Osteoblast (primary cell): ENCODE measurements around the gene FLNC. TPM values are rescaled to one million over a fixed set of nuclear protein-coding genes. Genes with fewer than 3 reads are reported as not detected.

ENCODE experiments used
- DNase-seq: peaks from one replicate; pipeline ENCODE4 v3.0.0; 2011; ENCODE audit warnings: low spot score, mixed read lengths; ENCODE audit not compliant: insufficient read length; ENCODE audit errors: missing footprints
- H2AFZ ChIP-seq: 2 replicates; pipeline ENCODE4 v1.6.0; 2011; ENCODE audit warnings: mild to moderate bottlenecking, low read length
- H3K27ac ChIP-seq: 2 replicates; pipeline ENCODE4 v1.5.1; 2011; ENCODE audit warnings: mild to moderate bottlenecking, low read depth, low read length, moderate library complexity
- H3K27me3 ChIP-seq: 2 replicates; pipeline ENCODE4 v1.6.0; 2012; ENCODE audit warnings: mild to moderate bottlenecking, control low read depth, inconsistent platforms, low read length, moderate library complexity; ENCODE audit not compliant: insufficient read depth
- H3K36me3 ChIP-seq: 2 replicates; pipeline ENCODE4 v1.5.1; 2011; ENCODE audit warnings: mild to moderate bottlenecking, low read length, control low read depth, moderate library complexity; ENCODE audit not compliant: insufficient read depth
- H3K4me1 ChIP-seq: 2 replicates; pipeline ENCODE4 v1.5.1; 2011; ENCODE audit warnings: mild to moderate bottlenecking, low read length, control low read depth, moderate library complexity; ENCODE audit not compliant: insufficient read depth
- H3K4me2 ChIP-seq: 2 replicates; pipeline ENCODE4 v1.6.0; 2011; ENCODE audit warnings: mild to moderate bottlenecking, low read length; ENCODE audit not compliant: insufficient read depth
- H3K4me3 ChIP-seq: fragments of 200-600 bp; sonication (generic); 3 replicates; pipeline ENCODE4 v1.5.1; 2012; ENCODE audit warnings: mild to moderate bottlenecking, low read length, inconsistent platforms; ENCODE audit not compliant: insufficient read depth
- H3K79me2 ChIP-seq: 2 replicates; pipeline ENCODE4 v1.6.0; 2012; ENCODE audit warnings: mild to moderate bottlenecking, low read length, control low read depth, inconsistent platforms; ENCODE audit not compliant: insufficient read depth
- H3K9me3 ChIP-seq: 2 replicates; pipeline ENCODE4 v1.5.1; 2011; ENCODE audit warnings: low read depth, low read length, control low read depth
- H4K20me1 ChIP-seq: 2 replicates; pipeline ENCODE4 v1.6.0; 2012; ENCODE audit warnings: mild to moderate bottlenecking, low read length, control low read depth; ENCODE audit not compliant: insufficient read depth
- total RNA-seq: library from RNA; depleted of rRNA; stranded (reverse); fragments of >200 nt; gene quantifications from 2 replicates; pipeline ENCODE4 v1.2.3, GENCODE V29; 2012
- TF ChIP-seq, protein P1 (sequence below): IDR thresholded peaks from 2 replicates; pipeline ENCODE4 v1.5.1; 2011; ENCODE audit warnings: mild to moderate bottlenecking, low read depth, low read length, moderate library complexity; ENCODE audit errors: extremely low read depth

Gene FLNC
- total RNA-seq, 1 donor = 130 TPM

DNA sequence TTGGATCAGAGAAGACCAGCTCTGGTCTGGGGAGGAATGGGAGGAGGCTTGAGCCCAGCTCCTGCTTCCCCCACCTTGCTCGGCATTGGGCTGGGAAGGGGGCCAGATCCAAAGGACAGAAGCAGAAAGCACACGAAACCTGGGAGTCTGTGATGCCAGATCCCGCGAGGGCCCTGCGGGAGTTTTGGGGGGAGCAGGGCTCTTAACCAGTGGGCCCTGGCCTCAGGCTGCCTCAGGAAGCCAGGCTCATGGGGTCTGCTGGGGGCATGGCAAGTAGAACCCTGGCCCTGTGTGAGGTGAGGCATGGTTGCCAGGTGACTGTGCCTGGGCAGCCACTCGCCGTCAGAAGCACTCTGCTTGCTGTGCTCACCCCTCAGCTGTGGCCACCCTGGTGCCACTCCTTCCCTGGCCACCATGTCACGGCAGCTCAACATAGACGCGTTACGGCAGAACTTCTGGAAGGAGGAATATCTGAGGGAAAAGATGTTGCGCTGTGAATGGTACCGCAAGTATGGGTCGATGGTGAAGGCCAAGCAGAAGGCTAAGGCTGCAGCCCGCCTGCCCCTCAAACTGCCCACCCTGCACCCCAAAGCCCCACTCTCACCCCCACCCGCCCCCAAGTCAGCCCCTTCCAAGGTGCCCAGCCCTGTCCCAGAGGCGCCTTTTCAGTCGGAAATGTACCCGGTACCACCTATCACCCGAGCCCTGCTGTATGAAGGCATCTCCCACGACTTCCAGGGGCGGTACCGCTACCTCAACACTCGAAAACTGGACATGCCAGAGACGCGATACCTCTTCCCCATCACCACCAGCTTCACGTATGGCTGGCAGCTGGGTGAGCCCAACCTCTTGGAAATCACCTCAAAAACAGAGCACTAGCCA lies 36.0 kb downstream of the FLNC start:
- peaks cover 35% of the 10 kb centered on the region for H4K20me1 ChIP-seq
- no peak overlapping the region for H2AFZ ChIP-seq
- H3K27ac ChIP-seq = no peak overlapping the region

DNA sequence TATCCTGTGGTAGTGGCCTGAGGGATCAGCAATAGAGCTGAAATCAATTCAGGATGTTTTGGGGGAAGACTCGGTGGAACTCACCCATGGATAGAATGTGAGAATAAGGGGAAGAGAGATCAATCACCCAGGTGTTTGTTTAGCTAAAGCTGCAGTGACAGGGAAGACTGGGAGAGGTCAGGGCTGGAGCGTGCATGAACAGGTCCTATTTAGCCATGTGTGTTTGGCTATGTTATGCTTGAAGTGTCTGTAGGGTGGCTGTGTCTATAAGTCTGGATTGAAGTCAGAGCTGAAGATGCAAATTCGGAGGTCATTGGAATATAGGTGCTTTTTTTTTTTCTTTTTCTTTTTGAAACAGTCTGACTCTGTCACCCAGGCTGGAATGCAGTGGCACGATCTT lies 37.0 kb downstream of the FLNC start:
- H3K9me3 ChIP-seq = no peaks in the 10 kb centered on the region
- no peak for DNase-seq
- H2AFZ ChIP-seq = no peak overlapping the region
- peaks cover 13% of the 10 kb centered on the region for H3K36me3 ChIP-seq
- TF ChIP-seq, protein P1, sequence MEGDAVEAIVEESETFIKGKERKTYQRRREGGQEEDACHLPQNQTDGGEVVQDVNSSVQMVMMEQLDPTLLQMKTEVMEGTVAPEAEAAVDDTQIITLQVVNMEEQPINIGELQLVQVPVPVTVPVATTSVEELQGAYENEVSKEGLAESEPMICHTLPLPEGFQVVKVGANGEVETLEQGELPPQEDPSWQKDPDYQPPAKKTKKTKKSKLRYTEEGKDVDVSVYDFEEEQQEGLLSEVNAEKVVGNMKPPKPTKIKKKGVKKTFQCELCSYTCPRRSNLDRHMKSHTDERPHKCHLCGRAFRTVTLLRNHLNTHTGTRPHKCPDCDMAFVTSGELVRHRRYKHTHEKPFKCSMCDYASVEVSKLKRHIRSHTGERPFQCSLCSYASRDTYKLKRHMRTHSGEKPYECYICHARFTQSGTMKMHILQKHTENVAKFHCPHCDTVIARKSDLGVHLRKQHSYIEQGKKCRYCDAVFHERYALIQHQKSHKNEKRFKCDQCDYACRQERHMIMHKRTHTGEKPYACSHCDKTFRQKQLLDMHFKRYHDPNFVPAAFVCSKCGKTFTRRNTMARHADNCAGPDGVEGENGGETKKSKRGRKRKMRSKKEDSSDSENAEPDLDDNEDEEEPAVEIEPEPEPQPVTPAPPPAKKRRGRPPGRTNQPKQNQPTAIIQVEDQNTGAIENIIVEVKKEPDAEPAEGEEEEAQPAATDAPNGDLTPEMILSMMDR = no peak
- no peak overlapping the region for H3K27ac ChIP-seq
- H3K27me3 ChIP-seq = peaks cover 11% of the 10 kb centered on the region
- H3K4me2 ChIP-seq = no peak overlapping the region
- peaks cover 23% of the 10 kb centered on the region for H3K79me2 ChIP-seq
- H3K4me1 ChIP-seq = peaks cover 10% of the 10 kb centered on the region
- H3K4me3 ChIP-seq = no peak overlapping the region
- H4K20me1 ChIP-seq = peaks cover 35% of the 10 kb centered on the region

More for the DNA sequence above, 36.0 kb downstream of the FLNC start:
- Histone ChIP-seq H3K79me2 (peaks cover 26% of the 10 kb centered on the region), H3K4me2 (no peak overlapping the region), H3K9me3 (no peaks in the 10 kb centered on the region), H3K4me1 (peaks cover 12% of the 10 kb centered on the region), H3K27me3 (peaks cover 11% of the 10 kb centered on the region), H3K4me3 (no peak overlapping the region), H3K36me3 (peaks cover 13% of the 10 kb centered on the region)
- DNase-seq = no peak
- TF ChIP-seq, protein P1 = no peak

DNA sequence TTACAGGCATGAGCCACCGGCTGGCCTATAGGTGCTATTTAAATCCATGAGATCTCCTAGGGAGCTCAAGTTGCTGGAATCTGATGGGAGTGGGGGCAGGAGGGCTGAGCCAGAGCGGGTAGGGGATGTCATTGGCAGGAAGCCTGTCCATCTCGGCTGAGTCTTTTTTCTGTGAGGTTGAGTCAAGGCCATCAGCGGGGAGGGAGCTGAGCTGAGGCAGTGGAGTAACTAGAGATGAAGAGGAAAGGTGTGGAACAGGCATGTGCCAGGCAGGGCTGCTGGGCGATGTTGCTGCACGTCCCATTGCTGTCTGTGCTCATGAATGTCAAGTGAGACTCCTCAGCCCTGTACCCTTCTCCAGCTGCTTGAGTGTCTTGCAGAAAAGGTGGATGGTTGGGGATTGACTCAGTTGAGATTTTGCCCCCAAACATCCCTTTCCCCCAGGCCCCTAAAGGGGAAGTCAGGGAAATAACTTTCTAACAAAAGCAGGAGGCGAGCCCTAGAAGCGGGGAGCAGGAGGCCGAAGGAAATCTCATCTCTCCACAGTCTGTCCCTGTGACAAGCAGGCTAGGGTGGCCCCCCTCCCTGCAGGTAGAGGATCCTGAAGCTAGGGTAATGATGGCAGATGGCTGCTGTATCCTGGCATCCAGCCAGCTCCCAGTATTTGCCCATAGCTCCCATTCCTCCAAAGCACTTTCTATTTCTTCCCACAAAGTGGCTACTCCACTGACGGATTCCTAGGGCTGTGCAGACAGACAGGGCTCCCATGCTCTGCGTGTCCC lies 37.8 kb downstream of the FLNC start:
- Histone ChIP-seq H3K27ac (no peak overlapping the region), H4K20me1 (peaks cover 32% of the 10 kb centered on the region), H3K4me1 (peaks cover 8% of the 10 kb centered on the region), H3K36me3 (peaks cover 13% of the 10 kb centered on the region), H2AFZ (no peak overlapping the region), H3K9me3 (no peaks in the 10 kb centered on the region), H3K4me3 (no peak overlapping the region), H3K27me3 (peaks cover 11% of the 10 kb centered on the region), H3K4me2 (no peak overlapping the region), H3K79me2 (peaks cover 19% of the 10 kb centered on the region)
- TF ChIP-seq, protein P1 = no peak
- no peak for DNase-seq
